ENCODE results near the gene ADAM30.

The ADAM30 gene

GRCh38 chr1:119906927-119907652 is 10.8 kb upstream of the ADAM30 start:
- no peak for DNase-seq

GRCh38 chr1:119903443-119903835 is 7.1 kb upstream of the ADAM30 start:
- DNase-seq = no peak

GRCh38 chr1:119902775-119903442 is 6.6 kb upstream of the ADAM30 start:
- no peak for DNase-seq

- DNase-seq = no peak
Observed at GRCh38 chr1:119898981-119899720, 2.8 kb upstream of the ADAM30 start.

- DNase-seq = no peak
Observed at GRCh38 chr1:119898530-119898929, 2.2 kb upstream of the ADAM30 start.

GRCh38 chr1:119895102-119895501 is 1.2 kb downstream of the ADAM30 start:
- DNase-seq = no peak

GRCh38 chr1:119893827-119894700 is 2.3 kb downstream of the ADAM30 start:
- no peak for DNase-seq

GRCh38 chr1:119893238-119893791 is 3.0 kb downstream of the ADAM30 start:
- peak; percentile 49 for DNase-seq

GRCh38 chr1:119891386-119891785 is 4.9 kb downstream of the ADAM30 start:
- no peak for DNase-seq

- DNase-seq = no peak
Observed at GRCh38 chr1:119888476-119888875, 7.8 kb downstream of the ADAM30 start.

- DNase-seq = no peak
Observed at GRCh38 chr1:119887427-119887826, 8.9 kb downstream of the ADAM30 start.

- DNase-seq = peak; percentile 71
Observed at GRCh38 chr1:119885903-119886783, 10.2 kb downstream of the ADAM30 start.

- no peak for DNase-seq
Observed at GRCh38 chr1:119884711-119885110, 11.6 kb downstream of the ADAM30 start.

GRCh38 chr1:119883826-119884225 is 12.5 kb downstream of the ADAM30 start:
- DNase-seq = no peak

- no peak for DNase-seq
Observed at GRCh38 chr1:119882132-119883049, 13.9 kb downstream of the ADAM30 start.

- no peak for DNase-seq
Observed at GRCh38 chr1:119879510-119880434, 16.5 kb downstream of the ADAM30 start.

GRCh38 chr1:119878171-119878570 is 18.1 kb downstream of the ADAM30 start:
- DNase-seq = no peak

GRCh38 chr1:119874186-119874585 is 22.1 kb downstream of the ADAM30 start:
- DNase-seq = no peak
